ENCODE measurements around the gene BANF1.
A peak's percentile ranks its signal among the peaks of the same experiment; 100 is the strongest.
"Not testable (repeated sequence)": the region's sequence is repeated elsewhere in the genome, so short reads cannot be mapped to it uniquely, and the experiment has no call there.

The BANF1 gene

DNA sequence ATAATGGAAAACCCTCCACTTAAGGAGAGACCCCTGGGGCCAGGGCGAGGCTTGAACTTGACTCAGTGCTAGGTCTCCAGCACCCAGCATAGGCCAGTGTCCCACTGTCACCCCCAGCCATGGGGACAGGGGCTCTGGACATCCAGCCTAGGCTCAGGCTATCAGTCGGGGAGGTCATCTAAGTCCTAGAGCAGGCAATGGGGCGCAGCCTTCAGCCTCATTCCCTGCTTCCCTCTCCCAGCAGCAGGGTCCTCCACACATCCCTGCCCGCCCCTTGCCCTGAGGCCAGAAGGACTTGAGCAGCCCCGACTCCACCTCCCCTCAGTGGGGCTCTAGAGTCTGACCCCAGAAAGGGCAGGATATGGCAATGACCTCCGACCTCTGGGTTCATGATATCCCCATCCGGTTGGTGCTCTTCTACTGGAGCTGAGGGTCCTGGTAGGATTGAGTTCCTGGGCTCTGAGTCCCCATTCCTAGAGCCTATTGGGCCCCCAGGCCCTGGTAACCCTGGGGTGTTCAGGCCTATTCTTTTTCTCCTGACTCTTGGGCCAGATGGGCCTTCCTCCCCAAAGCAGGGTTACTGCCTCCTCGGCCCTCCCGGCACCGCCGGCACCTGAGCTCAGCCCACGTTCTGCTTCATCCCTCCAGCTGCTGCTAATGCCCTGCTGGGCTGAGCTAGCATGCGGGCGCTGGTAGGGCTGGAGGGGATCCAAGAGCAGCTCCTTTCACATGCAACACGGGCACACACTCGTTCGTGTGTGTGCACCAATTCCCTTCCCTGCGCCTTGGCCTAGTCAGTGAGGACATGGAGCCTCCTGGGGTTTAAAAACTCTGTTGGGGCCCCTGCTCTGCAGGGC lies 13.9 kb downstream of the BANF1 start:
- TF ChIP-seq, protein P1, sequence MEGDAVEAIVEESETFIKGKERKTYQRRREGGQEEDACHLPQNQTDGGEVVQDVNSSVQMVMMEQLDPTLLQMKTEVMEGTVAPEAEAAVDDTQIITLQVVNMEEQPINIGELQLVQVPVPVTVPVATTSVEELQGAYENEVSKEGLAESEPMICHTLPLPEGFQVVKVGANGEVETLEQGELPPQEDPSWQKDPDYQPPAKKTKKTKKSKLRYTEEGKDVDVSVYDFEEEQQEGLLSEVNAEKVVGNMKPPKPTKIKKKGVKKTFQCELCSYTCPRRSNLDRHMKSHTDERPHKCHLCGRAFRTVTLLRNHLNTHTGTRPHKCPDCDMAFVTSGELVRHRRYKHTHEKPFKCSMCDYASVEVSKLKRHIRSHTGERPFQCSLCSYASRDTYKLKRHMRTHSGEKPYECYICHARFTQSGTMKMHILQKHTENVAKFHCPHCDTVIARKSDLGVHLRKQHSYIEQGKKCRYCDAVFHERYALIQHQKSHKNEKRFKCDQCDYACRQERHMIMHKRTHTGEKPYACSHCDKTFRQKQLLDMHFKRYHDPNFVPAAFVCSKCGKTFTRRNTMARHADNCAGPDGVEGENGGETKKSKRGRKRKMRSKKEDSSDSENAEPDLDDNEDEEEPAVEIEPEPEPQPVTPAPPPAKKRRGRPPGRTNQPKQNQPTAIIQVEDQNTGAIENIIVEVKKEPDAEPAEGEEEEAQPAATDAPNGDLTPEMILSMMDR (conservative IDR thresholded peaks at IDR 0.05; ENCODE audit: low read length): no peak
- no peak overlapping the region for H3K4me3 ChIP-seq (ENCODE audit: low read length)
- DNase-seq (ENCODE audit: low read depth): no peak

DNA sequence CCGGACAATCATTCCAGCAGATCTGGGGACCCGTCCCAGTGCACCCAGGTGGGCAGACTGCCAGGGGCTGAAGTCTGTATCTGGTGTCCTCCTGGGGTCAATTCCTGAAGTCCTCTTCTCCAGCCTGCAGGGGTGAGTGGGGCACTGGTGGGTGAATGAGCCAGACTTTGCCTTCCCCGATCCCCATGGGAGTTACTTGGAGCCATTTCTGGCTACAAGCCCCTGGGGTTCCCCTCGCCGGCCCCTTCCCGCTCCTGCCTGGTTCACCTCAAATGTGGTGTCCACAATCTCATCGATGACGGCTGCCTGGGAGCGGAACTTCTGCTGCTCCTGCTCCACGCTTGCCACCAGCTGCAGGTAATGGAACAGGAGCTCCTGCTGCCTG lies 14.5 kb downstream of the BANF1 start:
- TF ChIP-seq, protein P1 (conservative IDR thresholded peaks at IDR 0.05; ENCODE audit: low read length): no peak
- DNase-seq (ENCODE audit: low read depth): no peak
- no peak overlapping the region for H3K4me3 ChIP-seq (ENCODE audit: low read length)

DNA sequence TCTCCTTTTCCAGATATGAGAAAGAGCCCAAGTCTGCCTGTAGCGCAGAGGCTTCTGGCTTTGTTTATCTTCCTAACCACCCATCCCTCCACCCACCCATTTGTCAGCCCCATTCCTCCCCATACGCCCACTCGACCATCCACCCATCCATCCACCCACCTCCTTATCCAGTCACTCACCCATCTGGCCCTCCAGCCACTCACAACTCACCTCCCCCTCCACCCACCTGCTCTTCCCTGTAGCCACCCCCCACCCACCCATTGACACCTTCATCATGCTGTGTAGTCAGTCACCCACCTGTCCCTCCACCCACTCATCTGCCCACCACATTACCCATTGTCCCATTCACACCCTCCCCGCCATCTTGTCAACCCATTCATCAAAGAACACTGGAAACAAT lies 15.0 kb downstream of the BANF1 start:
- no peak for DNase-seq (ENCODE audit: low read depth)
- TF ChIP-seq, protein P1 (conservative IDR thresholded peaks at IDR 0.05; ENCODE audit: low read length): no peak
- no peak overlapping the region for H3K4me3 ChIP-seq (ENCODE audit: low read length)

DNA sequence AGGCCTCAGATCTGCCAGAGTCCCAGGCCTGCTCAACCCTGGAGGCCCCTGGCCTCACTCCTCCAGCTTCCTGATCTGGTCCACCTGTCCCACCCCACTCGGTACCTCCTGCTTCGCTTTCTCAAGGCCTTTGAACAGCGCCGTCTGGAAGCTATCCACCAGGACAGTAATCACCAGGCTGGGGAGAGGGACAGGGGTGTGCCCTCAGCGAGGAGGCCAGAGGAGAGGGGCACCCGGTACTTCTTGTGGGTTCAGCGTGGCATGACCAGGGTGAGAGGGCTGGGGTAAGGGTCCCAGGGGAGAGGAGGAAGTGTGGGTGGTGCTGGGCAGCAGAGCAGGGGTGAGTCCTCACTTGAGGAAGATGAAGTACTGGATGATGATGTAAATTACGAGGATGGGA lies 17.9 kb downstream of the BANF1 start:
- no peak overlapping the region for H3K4me3 ChIP-seq (ENCODE audit: low read length)
- TF ChIP-seq, protein P1 (conservative IDR thresholded peaks at IDR 0.05; ENCODE audit: low read length): no peak
- no peak for DNase-seq (ENCODE audit: low read depth)

DNA sequence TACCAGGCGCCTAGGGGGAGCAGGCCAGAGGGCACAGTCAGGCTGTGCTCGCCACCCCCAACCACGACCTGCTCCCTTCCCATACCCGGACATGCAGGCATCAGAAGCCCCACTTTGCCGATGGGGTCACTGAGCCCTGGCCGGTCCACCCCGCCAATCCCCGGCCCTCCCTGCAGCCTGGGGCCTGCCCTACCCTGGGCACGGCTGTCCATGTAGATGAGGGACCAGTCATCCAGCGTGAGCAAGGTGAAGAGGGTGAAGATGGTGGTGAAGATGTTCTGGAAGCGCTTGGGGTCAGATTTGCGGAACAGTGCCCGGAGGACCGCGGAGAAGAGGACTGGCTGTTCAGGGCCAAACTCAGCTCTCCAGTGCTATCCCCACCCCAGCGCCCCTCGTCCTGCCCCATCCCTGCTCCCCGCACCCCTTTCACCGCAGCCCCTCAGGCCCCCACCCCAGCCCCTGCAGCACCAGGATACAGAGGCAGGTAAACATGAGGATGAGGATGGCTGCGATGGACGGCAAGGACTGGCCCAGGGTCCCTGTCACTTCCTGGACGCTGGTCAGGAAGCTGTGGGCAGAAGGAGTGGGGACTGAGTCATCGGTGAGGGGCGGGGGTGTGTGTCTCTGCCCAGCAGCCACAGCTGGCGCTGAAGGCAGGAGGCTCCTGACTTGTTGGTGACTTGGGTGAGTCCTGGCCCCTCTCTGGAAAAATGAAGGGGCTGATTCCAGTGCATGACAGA lies 18.5 kb downstream of the BANF1 start:
- no peak overlapping the region for H3K4me3 ChIP-seq (ENCODE audit: low read length)
- peak; percentile 80 for DNase-seq (ENCODE audit: low read depth)
- TF ChIP-seq, protein P1 (conservative IDR thresholded peaks at IDR 0.05; ENCODE audit: low read length): no peak

DNA sequence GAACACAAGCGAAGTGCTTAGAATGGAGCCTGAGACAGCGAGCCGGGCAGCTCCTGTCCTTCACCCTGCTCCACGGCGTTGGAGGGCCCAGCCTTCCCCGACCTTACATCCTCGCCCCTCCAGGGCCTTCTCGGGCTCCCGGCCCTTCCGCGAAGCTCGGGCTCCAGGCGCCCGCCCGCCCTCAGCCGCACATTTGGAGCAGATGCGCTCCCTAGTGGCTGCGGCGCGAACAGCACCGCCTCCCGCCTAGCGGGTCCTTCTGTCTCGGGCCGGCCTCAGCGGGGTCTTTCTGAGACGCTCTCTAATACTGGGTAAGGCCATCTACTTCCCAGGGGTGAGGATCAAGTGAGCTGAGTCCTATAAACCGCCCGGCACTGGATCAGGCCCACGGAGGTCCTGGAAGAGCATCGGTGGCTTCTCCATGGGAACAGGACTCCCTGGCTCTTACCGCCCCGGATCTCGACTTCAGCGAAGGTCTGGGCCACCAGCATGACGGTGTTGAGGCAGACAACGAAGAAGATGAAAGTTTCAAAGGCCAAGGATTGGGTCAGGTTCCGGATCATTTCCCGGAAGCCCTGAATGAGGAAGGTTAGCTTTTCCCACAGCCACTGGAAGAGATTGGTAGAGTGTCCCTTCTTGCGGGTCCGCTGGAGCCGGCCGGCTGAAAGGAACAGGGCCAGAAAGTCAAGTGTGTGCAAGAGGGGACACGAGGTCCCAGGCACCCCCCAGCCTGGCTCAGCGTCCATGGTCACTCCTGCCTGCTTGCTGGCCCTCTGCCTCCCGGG lies 20.3 kb downstream of the BANF1 start:
- peak; percentile 46 for DNase-seq (ENCODE audit: low read depth)
- TF ChIP-seq, protein P1 (conservative IDR thresholded peaks at IDR 0.05; ENCODE audit: low read length): peak; percentile 69
- peak overlapping the region; percentile 32 for H3K4me3 ChIP-seq (ENCODE audit: low read length)

DNA sequence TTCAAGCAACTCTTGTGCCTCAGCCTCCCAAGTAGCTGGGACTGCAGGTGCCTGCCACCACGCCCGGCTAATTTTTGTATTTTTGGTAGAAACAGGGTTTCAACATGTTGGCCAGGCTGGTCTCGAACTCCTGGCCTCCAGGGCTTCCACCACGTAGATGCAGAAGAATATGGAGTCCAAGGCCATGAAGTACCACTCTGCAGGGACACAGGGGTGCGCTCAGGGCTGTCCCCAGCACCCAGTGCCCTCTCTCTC lies 20.8 kb downstream of the BANF1 start:
- DNase-seq (ENCODE audit: low read depth); H3K4me3 ChIP-seq (ENCODE audit: low read length): not testable (repeated sequence)

Data from AG10803 (cell line).